OCI-LY1 (cell line): Measurements from ENCODE around the gene DSEL.

Experiments used
- CTCF ChIP-seq: fragments of 200-600 bp; sonication (generic), shearing (Covaris generic); IDR thresholded peaks from 2 replicates; pipeline ENCODE4 v1.5.1; 2017; ENCODE audit warnings: mild to moderate bottlenecking, antibody characterized with exemption, low read length, moderate library complexity, mixed read lengths
- EZH2 ChIP-seq: fragments of 200-600 bp; sonication (generic), shearing (Covaris generic); IDR thresholded peaks from 2 replicates; pipeline ENCODE4 v1.8.0; 2017; ENCODE audit warnings: borderline replicate concordance, mixed run types, mild to moderate bottlenecking, antibody characterized with exemption, low read length, moderate library complexity, mixed read lengths

- no peak for TF ChIP-seq CTCF
- TF ChIP-seq EZH2, result no peak
Observed at GRCh38 chr18:67531929-67532328, 15.4 kb upstream of the DSEL start.
